Fibroblast of lung (primary cell): ENCODE measurements around the gene DENND5B. TPM values are rescaled to one million over a fixed set of nuclear protein-coding genes. Genes with fewer than 3 reads are reported as not detected.

Experiments
- DNase-seq, 2 donors: peaks; one replicate each; pipeline versions ENCODE4 v3.0.0 to v3.0.0-alpha.2; 2010; ENCODE audit warnings: low read depth in 2 of 2
- H2AFZ ChIP-seq: 2 replicates; pipeline ENCODE4 v1.5.1; 2012; ENCODE audit warnings: low read length, control low read depth, inconsistent platforms
- H3K27ac ChIP-seq: 2 replicates; pipeline ENCODE4 v1.5.1; 2011; ENCODE audit warnings: low read length, control low read depth; ENCODE audit not compliant: insufficient read depth
- H3K27me3 ChIP-seq: 2 replicates; pipeline ENCODE4 v1.5.1; 2011; ENCODE audit warnings: mild to moderate bottlenecking, low read length; ENCODE audit not compliant: control insufficient read depth, insufficient read depth
- H3K36me3 ChIP-seq: 2 replicates; pipeline ENCODE4 v1.5.1; 2011; ENCODE audit warnings: low read length; ENCODE audit not compliant: control insufficient read depth, insufficient read depth
- H3K4me1 ChIP-seq: 2 replicates; pipeline ENCODE4 v1.5.1; 2011; ENCODE audit warnings: low read length; ENCODE audit not compliant: control insufficient read depth, insufficient read depth; ENCODE audit errors: extremely low read depth
- H3K4me2 ChIP-seq: 2 replicates; pipeline ENCODE4 v1.5.1; 2011; ENCODE audit warnings: low read length, control low read depth; ENCODE audit not compliant: insufficient read depth; ENCODE audit errors: extremely low read depth
- H3K4me3 ChIP-seq, 4 experiments: fragments of 200-600 bp in 1 of 4; sonication (generic) in 1 of 4; replicated peaks in 1 of 4; 2 replicates each; pipeline ENCODE4 v1.5.1; 2011 to 2016; ENCODE audit warnings: low read length in 4 of 4, low read depth in 3 of 4, mild to moderate bottlenecking in 3 of 4, control low read depth in 2 of 4, inconsistent platforms in 1 of 4, mixed read lengths in 1 of 4; ENCODE audit not compliant: insufficient read depth in 1 of 4; ENCODE audit errors: control extremely low read depth in 1 of 4
- H3K79me2 ChIP-seq: 2 replicates; pipeline ENCODE4 v1.5.1; 2012; ENCODE audit warnings: mild to moderate bottlenecking, low read length, inconsistent platforms; ENCODE audit not compliant: control insufficient read depth, insufficient read depth
- H3K9ac ChIP-seq: 2 replicates; pipeline ENCODE4 v1.5.1; 2011; ENCODE audit warnings: mild to moderate bottlenecking, low read length, control low read depth; ENCODE audit not compliant: insufficient read depth
- H3K9me3 ChIP-seq: 2 replicates; pipeline ENCODE4 v1.5.1; 2012; ENCODE audit warnings: low read depth, low read length; ENCODE audit not compliant: control insufficient read depth, insufficient read depth
- H4K20me1 ChIP-seq: 2 replicates; pipeline ENCODE4 v1.5.1; 2011; ENCODE audit warnings: low read length; ENCODE audit not compliant: control insufficient read depth, insufficient read depth; ENCODE audit errors: extremely low read depth
- EZH2 ChIP-seq: IDR thresholded peaks from 2 replicates; pipeline ENCODE4 v1.5.1; 2012; ENCODE audit warnings: low read length, control low read depth, mild to moderate bottlenecking; ENCODE audit errors: missing control alignments
- polyA plus RNA-seq, 2 donors: library from polyadenylated mRNA; depleted of rRNA in 1 of 2; stranded (reverse) in 1 of 2; unstranded in 1 of 2; fragments of >200 nt; gene quantifications; 2 replicates each; pipeline ENCODE4 v1.2.1, GENCODE V29; 2011 to 2012; ENCODE audit warnings: missing spikeins in 1 of 2
- total RNA-seq: library from RNA; depleted of rRNA; stranded (reverse); fragments of >200 nt; gene quantifications from 2 replicates; pipeline ENCODE4 v1.2.1, GENCODE V29; 2014
- TF ChIP-seq, protein P1 (sequence below), 2 donors: IDR thresholded peaks in 1 of 2; conservative IDR thresholded peaks in 1 of 2; 1 replicate in 1 of 2; 2 replicates in 1 of 2; pipeline ENCODE4 v1.5.1; 2011 to 2012; ENCODE audit warnings: low read length in 2 of 2, control low read depth in 1 of 2, inconsistent platforms in 1 of 2, low read depth in 1 of 2, mild to moderate bottlenecking in 1 of 2

The DENND5B gene
- total and polyA plus RNA-seq, 2 donors (not counting 1 experiment from before 2014, with no cell fraction given), result 5.3 to 6.9 TPM

DNA sequence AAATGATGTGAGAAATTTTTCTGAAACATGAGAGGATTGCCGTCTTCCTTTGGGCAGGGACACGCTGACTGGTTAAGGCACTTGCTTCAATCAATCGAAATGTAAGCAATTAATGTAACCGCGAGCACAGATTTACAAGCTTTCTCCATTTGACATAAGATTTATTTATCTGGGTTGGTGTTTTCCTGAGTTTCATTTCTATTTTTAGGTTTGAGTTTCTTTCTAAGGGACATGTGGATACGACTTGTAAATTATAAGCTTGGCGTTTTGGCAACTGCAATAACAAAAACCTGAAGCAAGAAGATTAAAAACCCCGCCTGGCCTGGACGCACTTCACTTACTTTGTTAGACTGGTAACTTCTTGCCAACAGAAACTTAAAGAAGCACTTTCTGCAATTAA, 244.7 kb downstream of the DENND5B start:
- Histone ChIP-seq H3K4me3 (no peak overlapping the region), H3K27me3 (no peaks in the 10 kb centered on the region), H4K20me1 (no peaks in the 10 kb centered on the region), H3K27ac (no peak overlapping the region), H3K79me2 (no peaks in the 10 kb centered on the region), H3K4me1 (no peaks in the 10 kb centered on the region), H3K36me3 (no peaks in the 10 kb centered on the region), H3K9ac (no peak overlapping the region), H3K4me2 (no peak overlapping the region), H2AFZ (no peak overlapping the region), H3K9me3 (no peaks in the 10 kb centered on the region)
- no peak for DNase-seq
- no peak for TF ChIP-seq EZH2
- TF ChIP-seq, protein P1, sequence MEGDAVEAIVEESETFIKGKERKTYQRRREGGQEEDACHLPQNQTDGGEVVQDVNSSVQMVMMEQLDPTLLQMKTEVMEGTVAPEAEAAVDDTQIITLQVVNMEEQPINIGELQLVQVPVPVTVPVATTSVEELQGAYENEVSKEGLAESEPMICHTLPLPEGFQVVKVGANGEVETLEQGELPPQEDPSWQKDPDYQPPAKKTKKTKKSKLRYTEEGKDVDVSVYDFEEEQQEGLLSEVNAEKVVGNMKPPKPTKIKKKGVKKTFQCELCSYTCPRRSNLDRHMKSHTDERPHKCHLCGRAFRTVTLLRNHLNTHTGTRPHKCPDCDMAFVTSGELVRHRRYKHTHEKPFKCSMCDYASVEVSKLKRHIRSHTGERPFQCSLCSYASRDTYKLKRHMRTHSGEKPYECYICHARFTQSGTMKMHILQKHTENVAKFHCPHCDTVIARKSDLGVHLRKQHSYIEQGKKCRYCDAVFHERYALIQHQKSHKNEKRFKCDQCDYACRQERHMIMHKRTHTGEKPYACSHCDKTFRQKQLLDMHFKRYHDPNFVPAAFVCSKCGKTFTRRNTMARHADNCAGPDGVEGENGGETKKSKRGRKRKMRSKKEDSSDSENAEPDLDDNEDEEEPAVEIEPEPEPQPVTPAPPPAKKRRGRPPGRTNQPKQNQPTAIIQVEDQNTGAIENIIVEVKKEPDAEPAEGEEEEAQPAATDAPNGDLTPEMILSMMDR (conservative IDR thresholded peaks at IDR 0.05 in 1 of 2, IDR thresholded peaks at IDR 0.05 in 1 of 2; ENCODE audit: low read depth in 1 of 2, low read length in 2 of 2), result no peak

- no peak overlapping the region for H3K4me3 ChIP-seq
- TF ChIP-seq, protein P1 (conservative IDR thresholded peaks at IDR 0.05 in 1 of 2, IDR thresholded peaks at IDR 0.05 in 1 of 2; ENCODE audit: low read depth in 1 of 2, low read length in 2 of 2), result no peak
- TF ChIP-seq EZH2, result no peak
- no peaks in the 10 kb centered on the region for H3K4me1 ChIP-seq
- H2AFZ ChIP-seq, result no peak overlapping the region
- H3K4me2 ChIP-seq, result no peak overlapping the region
- H3K9me3 ChIP-seq, result no peaks in the 10 kb centered on the region
- H3K27ac ChIP-seq, result no peak overlapping the region
- H3K36me3 ChIP-seq, result no peaks in the 10 kb centered on the region
- H3K27me3 ChIP-seq, result no peaks in the 10 kb centered on the region
- H3K79me2 ChIP-seq, result no peaks in the 10 kb centered on the region
- DNase-seq, result no peak
- H4K20me1 ChIP-seq, result no peaks in the 10 kb centered on the region
- H3K9ac ChIP-seq, result no peak overlapping the region
Measured at GRCh38 chr12:31343139-31343538, 247.8 kb downstream of the DENND5B start.

DNA sequence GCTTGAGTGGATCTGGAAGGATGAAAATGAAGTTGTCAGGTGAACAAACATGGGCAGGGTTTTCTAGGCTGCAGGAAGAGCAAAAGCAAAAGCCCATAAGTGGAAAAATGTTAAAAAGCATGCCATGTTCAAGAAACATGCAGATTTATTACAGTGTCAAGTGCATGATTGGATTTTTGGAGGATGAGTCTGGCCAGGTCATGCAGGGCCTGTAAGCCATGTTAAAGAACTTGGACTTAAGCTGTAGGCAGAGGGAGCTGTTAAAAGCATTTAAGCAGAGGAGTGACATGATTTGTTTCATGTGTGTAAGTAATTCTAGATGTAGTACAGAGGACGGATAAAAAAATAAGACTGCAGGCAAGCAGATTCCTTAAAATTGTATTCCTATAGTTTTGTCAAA, 248.7 kb downstream of the DENND5B start:
- Histone ChIP-seq H3K9me3 (no peaks in the 10 kb centered on the region), H3K36me3 (no peaks in the 10 kb centered on the region), H3K79me2 (no peaks in the 10 kb centered on the region), H4K20me1 (no peaks in the 10 kb centered on the region), H3K27ac (no peak overlapping the region), H3K9ac (no peak overlapping the region), H3K4me1 (no peaks in the 10 kb centered on the region), H2AFZ (no peak overlapping the region), H3K27me3 (no peaks in the 10 kb centered on the region), H3K4me3 (no peak overlapping the region), H3K4me2 (no peak overlapping the region)
- no peak for TF ChIP-seq EZH2
- no peak for DNase-seq
